Sigmoid colon (tissue), 7 donors: ENCODE results near the gene ALB. TPM values are rescaled to one million over a fixed set of nuclear protein-coding genes. Genes with fewer than 3 reads are reported as not detected.

Source experiments
- DNase-seq: peaks from one replicate; pipeline ENCODE4 v3.0.0-alpha.2; 2019
- H3K27ac ChIP-seq, 4 donors: fragments of 200-600 bp; sonication (generic); one replicate each; pipeline ENCODE4 v1.5.1; 2016 to 2019; ENCODE audit warnings: mild to moderate bottlenecking in 1 of 4
- H3K27me3 ChIP-seq, 3 donors: fragments of 200-600 bp; sonication (generic); one replicate each; pipeline ENCODE4 v1.5.1; 2019; ENCODE audit warnings: mild to moderate bottlenecking in 1 of 3
- H3K36me3 ChIP-seq, 4 donors: fragments of 200-600 bp; sonication (generic); one replicate each; pipeline ENCODE4 v1.5.1; 2016 to 2019
- H3K4me1 ChIP-seq, 4 donors: fragments of 200-600 bp; sonication (generic); one replicate each; pipeline ENCODE4 v1.5.1; 2017 to 2019
- H3K4me3 ChIP-seq, 4 donors: fragments of 200-600 bp; sonication (generic); one replicate each; pipeline ENCODE4 v1.5.1; 2017 to 2019; ENCODE audit warnings: mild to moderate bottlenecking in 2 of 4, moderate library complexity in 1 of 4
- H3K9me3 ChIP-seq, 4 donors: fragments of 200-600 bp in 3 of 4; sonication (generic) in 3 of 4; one replicate each; pipeline versions ENCODE4 v1.5.1 to v1.6.1; 2013 to 2019
- EP300 ChIP-seq, 4 donors: sonication (generic); formaldehyde crosslinking; IDR thresholded peaks; one replicate each; pipeline ENCODE4 v1.6.1; 2017; ENCODE audit warnings: antibody characterized with exemption in 4 of 4
- POLR2A ChIP-seq, 2 donors: fragments of 450-650 bp; IDR thresholded peaks; one replicate each; pipeline ENCODE4 v1.6.1; 2016; ENCODE audit warnings: antibody characterized with exemption in 2 of 2, mild to moderate bottlenecking in 2 of 2, moderate library complexity in 2 of 2
- POLR2AphosphoS5 ChIP-seq, 4 donors: sonication (generic); formaldehyde crosslinking; IDR thresholded peaks; one replicate each; pipeline ENCODE4 v1.6.1; 2017; ENCODE audit warnings: antibody characterized with exemption in 4 of 4
- WGBS, 2 donors: extraction: QIAGEN DNeasy Blood & Tissue Kit; methylation state at CpG; one replicate each; pipeline ENCODE4 v1.1.7; 2013; 5-methylcytosine and 5-hydroxymethylcytosine counted together
- intact Hi-C: fragments of 100-400 bp; cut with DNase I; formaldehyde crosslinking; loops from one replicate; pipeline ENCODE4 v1.15.1; 2023
- polyA plus RNA-seq, 3 donors: library from polyadenylated mRNA; stranded (reverse); fragments of 200-250 nt; gene quantifications; one replicate each; pipeline ENCODE4 v1.2.3, GENCODE V29; 2013
- total RNA-seq, 4 donors: library from RNA; depleted of rRNA; stranded (reverse); fragments of >200 nt; gene quantifications; one replicate each; pipeline ENCODE4 v1.1.0, GENCODE V29; 2016
- TF ChIP-seq, protein P1 (sequence below), 4 experiments: fragments of 450-650 bp in 3 of 4; fragments of 200-600 bp in 1 of 4; IDR thresholded peaks; one replicate each; pipeline ENCODE4 v1.5.1; 2016 to 2019; ENCODE audit warnings: antibody characterized with exemption in 4 of 4, mild to moderate bottlenecking in 3 of 4, moderate library complexity in 2 of 4
- donor health status: healthy with polysubstance abuse.
- donor health status: Bipolar disorder and iron deficiency.
- donor health status: healthy.

ALB gene
- total and polyA plus RNA-seq, 7 donors = 0.96 TPM; not detected in 6

DNA sequence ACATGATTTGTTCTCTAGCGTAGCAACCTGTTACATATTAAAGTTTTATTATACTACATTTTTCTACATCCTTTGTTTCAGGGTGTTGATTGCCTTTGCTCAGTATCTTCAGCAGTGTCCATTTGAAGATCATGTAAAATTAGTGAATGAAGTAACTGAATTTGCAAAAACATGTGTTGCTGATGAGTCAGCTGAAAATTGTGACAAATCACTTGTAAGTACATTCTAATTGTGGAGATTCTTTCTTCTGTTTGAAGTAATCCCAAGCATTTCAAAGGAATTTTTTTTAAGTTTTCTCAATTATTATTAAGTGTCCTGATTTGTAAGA lies 2.4 kb downstream of the ALB start:
- WGBS, 2 donors = 96 to 98% methylated on average over 1 of the region's 1 CpG

DNA sequence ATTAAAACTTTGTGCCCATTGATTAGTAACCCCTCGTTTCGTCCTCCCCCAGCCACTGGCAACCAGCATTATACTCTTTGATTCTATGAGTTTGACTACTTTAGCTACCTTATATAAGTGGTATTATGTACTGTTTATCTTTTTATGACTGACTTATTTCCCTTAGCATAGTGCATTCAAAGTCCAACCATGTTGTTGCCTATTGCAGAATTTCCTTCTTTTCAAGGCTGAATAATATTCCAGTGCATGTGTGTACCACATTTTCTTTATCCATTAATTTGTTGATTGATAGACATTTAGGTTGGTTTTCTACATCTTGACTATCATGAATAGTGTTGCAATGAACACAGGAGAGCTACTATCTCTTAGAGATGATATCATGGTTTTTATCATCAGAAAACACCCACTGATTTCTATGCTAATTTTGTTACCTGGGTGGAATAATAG lies 3.2 kb downstream of the ALB start:
- no peaks in the 10 kb centered on the region for H3K27me3 ChIP-seq
- no peaks in the 10 kb centered on the region for H3K4me1 ChIP-seq
- H3K4me3 ChIP-seq = no peak overlapping the region
- no peaks in the 10 kb centered on the region for H3K9me3 ChIP-seq
- H3K36me3 ChIP-seq = no peaks in the 10 kb centered on the region
- TF ChIP-seq POLR2A (IDR thresholded peaks at IDR 0.05) (no peak), POLR2AphosphoS5 (IDR thresholded peaks at IDR 0.05) (no peak), EP300 (IDR thresholded peaks at IDR 0.05) (no peak)
- TF ChIP-seq, protein P1, sequence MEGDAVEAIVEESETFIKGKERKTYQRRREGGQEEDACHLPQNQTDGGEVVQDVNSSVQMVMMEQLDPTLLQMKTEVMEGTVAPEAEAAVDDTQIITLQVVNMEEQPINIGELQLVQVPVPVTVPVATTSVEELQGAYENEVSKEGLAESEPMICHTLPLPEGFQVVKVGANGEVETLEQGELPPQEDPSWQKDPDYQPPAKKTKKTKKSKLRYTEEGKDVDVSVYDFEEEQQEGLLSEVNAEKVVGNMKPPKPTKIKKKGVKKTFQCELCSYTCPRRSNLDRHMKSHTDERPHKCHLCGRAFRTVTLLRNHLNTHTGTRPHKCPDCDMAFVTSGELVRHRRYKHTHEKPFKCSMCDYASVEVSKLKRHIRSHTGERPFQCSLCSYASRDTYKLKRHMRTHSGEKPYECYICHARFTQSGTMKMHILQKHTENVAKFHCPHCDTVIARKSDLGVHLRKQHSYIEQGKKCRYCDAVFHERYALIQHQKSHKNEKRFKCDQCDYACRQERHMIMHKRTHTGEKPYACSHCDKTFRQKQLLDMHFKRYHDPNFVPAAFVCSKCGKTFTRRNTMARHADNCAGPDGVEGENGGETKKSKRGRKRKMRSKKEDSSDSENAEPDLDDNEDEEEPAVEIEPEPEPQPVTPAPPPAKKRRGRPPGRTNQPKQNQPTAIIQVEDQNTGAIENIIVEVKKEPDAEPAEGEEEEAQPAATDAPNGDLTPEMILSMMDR (IDR thresholded peaks at IDR 0.05) = no peak
- DNase-seq = no peak
- WGBS, 2 donors = 88 to 93% methylated on average over 2 of the region's 2 CpGs
- H3K27ac ChIP-seq = no peak overlapping the region
- intact Hi-C loops = no loop called here

More for the DNA sequence above, 2.4 kb downstream of the ALB start:
- Histone ChIP-seq H3K9me3 (no peaks in the 10 kb centered on the region), H3K27ac (no peak overlapping the region), H3K4me3 (no peak overlapping the region), H3K36me3 (no peaks in the 10 kb centered on the region), H3K27me3 (no peaks in the 10 kb centered on the region), H3K4me1 (no peaks in the 10 kb centered on the region)
- intact Hi-C loops = no loop called here
- TF ChIP-seq POLR2A (IDR thresholded peaks at IDR 0.05) (no peak), EP300 (IDR thresholded peaks at IDR 0.05) (no peak)
- TF ChIP-seq, protein P1 (IDR thresholded peaks at IDR 0.05) = no peak
- DNase-seq = no peak

DNA sequence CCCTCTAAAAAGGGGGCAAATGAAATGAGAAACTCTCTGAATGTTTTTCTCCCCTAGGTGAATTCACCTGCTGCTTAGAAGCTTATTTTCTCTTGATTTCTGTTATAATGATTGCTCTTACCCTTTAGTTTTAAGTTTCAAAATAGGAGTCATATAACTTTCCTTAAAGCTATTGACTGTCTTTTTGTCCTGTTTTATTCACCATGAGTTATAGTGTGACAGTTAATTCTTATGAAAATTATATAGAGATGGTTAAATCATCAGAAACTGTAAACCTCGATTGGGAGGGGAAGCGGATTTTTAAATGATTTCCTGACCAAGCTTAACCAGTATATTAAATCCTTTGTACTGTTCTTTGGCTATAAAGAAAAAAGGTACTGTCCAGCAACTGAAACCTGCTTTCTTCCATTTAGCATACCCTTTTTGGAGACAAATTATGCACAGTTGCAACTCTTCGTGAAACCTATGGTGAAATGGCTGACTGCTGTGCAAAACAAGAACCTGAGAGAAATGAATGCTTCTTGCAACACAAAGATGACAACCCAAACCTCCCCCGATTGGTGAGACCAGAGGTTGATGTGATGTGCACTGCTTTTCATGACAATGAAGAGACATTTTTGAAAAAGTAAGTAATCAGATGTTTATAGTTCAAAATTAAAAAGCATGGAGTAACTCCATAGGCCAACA lies 4.2 kb downstream of the ALB start:
- WGBS, 2 donors = 77 to 85% methylated on average over 4 of the region's 4 CpGs
- TF ChIP-seq, protein P1 (IDR thresholded peaks at IDR 0.05) = no peak
- no peak for TF ChIP-seq POLR2AphosphoS5 (IDR thresholded peaks at IDR 0.05)
- no peak for TF ChIP-seq EP300 (IDR thresholded peaks at IDR 0.05)
- no peak for TF ChIP-seq POLR2A (IDR thresholded peaks at IDR 0.05)
- intact Hi-C loops = no loop called here
- H3K27ac ChIP-seq = no peak overlapping the region
- no peaks in the 10 kb centered on the region for H3K4me1 ChIP-seq
- no peaks in the 10 kb centered on the region for H3K9me3 ChIP-seq
- no peaks in the 10 kb centered on the region for H3K27me3 ChIP-seq
- DNase-seq = no peak
- no peaks in the 10 kb centered on the region for H3K36me3 ChIP-seq
- H3K4me3 ChIP-seq = no peak overlapping the region

DNA sequence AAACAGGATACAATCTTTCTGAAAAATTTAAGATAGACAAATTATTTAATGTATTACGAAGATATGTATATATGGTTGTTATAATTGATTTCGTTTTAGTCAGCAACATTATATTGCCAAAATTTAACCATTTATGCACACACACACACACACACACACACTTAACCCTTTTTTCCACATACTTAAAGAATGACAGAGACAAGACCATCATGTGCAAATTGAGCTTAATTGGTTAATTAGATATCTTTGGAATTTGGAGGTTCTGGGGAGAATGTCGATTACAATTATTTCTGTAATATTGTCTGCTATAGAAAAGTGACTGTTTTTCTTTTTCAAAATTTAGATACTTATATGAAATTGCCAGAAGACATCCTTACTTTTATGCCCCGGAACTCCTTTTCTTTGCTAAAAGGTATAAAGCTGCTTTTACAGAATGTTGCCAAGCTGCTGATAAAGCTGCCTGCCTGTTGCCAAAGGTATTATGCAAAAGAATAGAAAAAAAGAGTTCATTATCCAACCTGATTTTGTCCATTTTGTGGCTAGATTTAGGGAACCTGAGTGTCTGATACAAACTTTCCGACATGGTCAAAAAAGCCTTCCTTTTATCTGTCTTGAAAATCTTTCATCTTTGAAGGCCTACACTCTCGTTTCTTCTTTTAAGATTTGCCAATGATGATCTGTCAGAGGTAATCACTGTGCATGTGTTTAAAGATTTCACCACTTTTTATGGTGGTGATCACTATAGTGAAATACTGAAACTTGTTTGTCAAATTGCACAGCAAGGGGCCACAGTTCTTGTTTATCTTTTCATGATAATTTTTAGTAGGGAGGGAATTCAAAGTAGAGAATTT lies 5.2 kb downstream of the ALB start:
- TF ChIP-seq POLR2AphosphoS5 (IDR thresholded peaks at IDR 0.05) = no peak
- Histone ChIP-seq H3K4me1 (no peaks in the 10 kb centered on the region), H3K36me3 (no peaks in the 10 kb centered on the region), H3K9me3 (no peaks in the 10 kb centered on the region), H3K27ac (no peak overlapping the region), H3K27me3 (no peaks in the 10 kb centered on the region), H3K4me3 (no peak overlapping the region)
- WGBS, 2 donors = 87% methylated on average over 6 of the region's 6 CpGs
- no peak for DNase-seq
- intact Hi-C loops = no loop called here

DNA sequence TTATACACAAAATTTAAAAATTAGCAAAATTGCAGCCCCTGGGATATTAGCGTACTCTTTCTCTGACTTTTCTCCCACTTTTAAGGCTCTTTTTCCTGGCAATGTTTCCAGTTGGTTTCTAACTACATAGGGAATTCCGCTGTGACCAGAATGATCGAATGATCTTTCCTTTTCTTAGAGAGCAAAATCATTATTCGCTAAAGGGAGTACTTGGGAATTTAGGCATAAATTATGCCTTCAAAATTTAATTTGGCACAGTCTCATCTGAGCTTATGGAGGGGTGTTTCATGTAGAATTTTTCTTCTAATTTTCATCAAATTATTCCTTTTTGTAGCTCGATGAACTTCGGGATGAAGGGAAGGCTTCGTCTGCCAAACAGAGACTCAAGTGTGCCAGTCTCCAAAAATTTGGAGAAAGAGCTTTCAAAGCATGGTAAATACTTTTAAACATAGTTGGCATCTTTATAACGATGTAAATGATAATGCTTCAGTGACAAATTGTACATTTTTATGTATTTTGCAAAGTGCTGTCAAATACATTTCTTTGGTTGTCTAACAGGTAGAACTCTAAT lies 6.0 kb downstream of the ALB start:
- TF ChIP-seq POLR2AphosphoS5 (IDR thresholded peaks at IDR 0.05) = no peak
- no peak for TF ChIP-seq EP300 (IDR thresholded peaks at IDR 0.05)
- TF ChIP-seq POLR2A (IDR thresholded peaks at IDR 0.05) = no peak
- TF ChIP-seq, protein P1 (IDR thresholded peaks at IDR 0.05) = no peak
- Histone ChIP-seq H3K9me3 (no peaks in the 10 kb centered on the region), H3K27ac (no peak overlapping the region), H3K27me3 (no peaks in the 10 kb centered on the region), H3K4me1 (no peaks in the 10 kb centered on the region), H3K4me3 (no peak overlapping the region), H3K36me3 (no peaks in the 10 kb centered on the region)
- 91 to 93% methylated on average over 8 of the region's 8 CpGs for WGBS, 2 donors
- no peak for DNase-seq
- intact Hi-C loops = no loop called here
